A549 (cell line): ENCODE results near the gene CBX4. TPM values are rescaled to one million over a fixed set of nuclear protein-coding genes. Genes with fewer than 3 reads are reported as not detected.

ENCODE experiments used
- ATAC-seq, 2 experiments: fragments of 200-7000 bp in 1 of 2; fragments of >200 bp in 1 of 2; cut with Nextera tagmentation in 1 of 2; cut with Tn5 transposase in 1 of 2; 3 replicates each; pipeline versions ENCODE4 v1.8.0 to v1.9.1; 2018 to 2020; ENCODE audit warnings: mild to moderate bottlenecking in 1 of 2, moderate library complexity in 1 of 2
- CTCF ChIA-PET: fragments of 300-600 bp; sonication (Branson Sonifier 250); formaldehyde crosslinking; extraction: SDS; loops from one replicate; lab custom pipeline; 2021; ENCODE audit warnings: antibody characterized with exemption, inconsistent platforms; lab: Yijun Ruan, JAX
- POLR2A ChIA-PET: fragments of 350-600 bp; formaldehyde crosslinking; extraction: SDS; loops from one replicate; lab custom pipeline; 2021; ENCODE audit warnings: antibody characterized with exemption, inconsistent platforms; lab: Yijun Ruan, JAX
- DNase-seq, 2 experiments: peaks; one replicate each; pipeline versions ENCODE4 v3.0.0 to v3.0.0-alpha.2; 2011 to 2016; ENCODE audit warnings: low read depth in 1 of 2, low spot score in 1 of 2
- FAIRE-seq: peaks from 2 replicates; lab custom pipeline; 2011; peaks lifted over from hg19 to GRCh38; lab: Jason Lieb, UNC
- H3K27ac ChIP-seq, 2 experiments: fragments of >200 bp; sonication (Bioruptor Twin); formaldehyde crosslinking; 3 replicates each; pipeline ENCODE4 v1.5.1; 2016 to 2017
- H3K4me1 ChIP-seq: fragments of >200 bp; sonication (Bioruptor Twin); formaldehyde crosslinking; 3 replicates; pipeline ENCODE4 v1.6.1; 2016
- H3K4me2 ChIP-seq: fragments of >200 bp; sonication (Bioruptor Twin); formaldehyde crosslinking; 3 replicates; pipeline ENCODE4 v1.6.1; 2016
- H3K4me3 ChIP-seq: fragments of >200 bp; sonication (Bioruptor Twin); formaldehyde crosslinking; 3 replicates; pipeline ENCODE4 v1.5.1; 2016
- H3K9me3 ChIP-seq: fragments of >200 bp; sonication (Bioruptor Twin); formaldehyde crosslinking; 3 replicates; pipeline ENCODE4 v1.6.1; 2016
- CBX2 ChIP-seq: fragments of 200-600 bp; sonication (generic); IDR thresholded peaks from 2 replicates; pipeline ENCODE4 v1.6.1; 2016; ENCODE audit warnings: low read depth, mild to moderate bottlenecking, borderline replicate concordance
- CHD2 ChIP-seq: fragments of 150-350 bp; IDR thresholded peaks from 2 replicates; pipeline ENCODE4 v1.6.1; 2014; ENCODE audit warnings: low read length; ENCODE audit not compliant: partially characterized antibody
- CTCF ChIP-seq: fragments of >200 bp; sonication (Bioruptor Twin); formaldehyde crosslinking; IDR thresholded peaks from 3 replicates; pipeline ENCODE4 v1.5.1; 2016
- E2F6 ChIP-seq: IDR thresholded peaks from 2 replicates; pipeline ENCODE4 v1.6.1; 2012; ENCODE audit warnings: low read depth, borderline replicate concordance
- ELK1 ChIP-seq: fragments of 150-350 bp; IDR thresholded peaks from 2 replicates; pipeline ENCODE4 v1.6.1; 2014; ENCODE audit warnings: low read depth, mild to moderate bottlenecking, low read length
- EP300 ChIP-seq, 2 experiments: fragments of >200 bp; sonication (Bioruptor Twin); formaldehyde crosslinking; IDR thresholded peaks; 2 replicates in 1 of 2; 3 replicates in 1 of 2; pipeline ENCODE4 v1.6.1; 2016 to 2017
- FOSL2 ChIP-seq, 2 experiments: fragments of 450-650 bp in 1 of 2; fragments of >200 bp in 1 of 2; sonication (Bioruptor Twin) in 1 of 2; formaldehyde crosslinking; IDR thresholded peaks; 2 replicates each; pipeline versions ENCODE4 v1.5.0 to v1.6.1; 2016 to 2020; ENCODE audit warnings: mild to moderate bottlenecking in 1 of 2, moderate library complexity in 1 of 2
- GATA3 ChIP-seq: IDR thresholded peaks from 2 replicates; pipeline ENCODE4 v1.6.1; 2012; ENCODE audit warnings: borderline replicate concordance
- HOXB5 ChIP-seq: fragments of 250-450 bp; sonication (Bioruptor Pico); IDR thresholded peaks from 2 replicates; pipeline ENCODE4 v1.5.0; 2020; ENCODE audit warnings: mild to moderate bottlenecking, moderate library complexity
- JUN ChIP-seq, 2 experiments: fragments of >200 bp; sonication (Bioruptor Twin); formaldehyde crosslinking; IDR thresholded peaks; 2 replicates in 1 of 2; 3 replicates in 1 of 2; pipeline ENCODE4 v1.6.1; 2016 to 2017
- MYC ChIP-seq: IDR thresholded peaks from 2 replicates; pipeline ENCODE4 v1.6.1; 2012; ENCODE audit warnings: mild to moderate bottlenecking, inconsistent platforms, low read length, improper control_type of control experiment, borderline replicate concordance
- NFE2L2 ChIP-seq: fragments of 150-350 bp; conservative IDR thresholded peaks from 2 replicates; pipeline ENCODE4 v1.6.1; 2014; ENCODE audit warnings: low read length
- NPAS2 ChIP-seq: fragments of 250-450 bp; sonication (Bioruptor Pico); IDR thresholded peaks from 2 replicates; pipeline ENCODE4 v1.8.0; 2022; ENCODE audit warnings: mild to moderate bottlenecking, moderate library complexity, borderline replicate concordance
- NR3C1 ChIP-seq: fragments of >200 bp; sonication (Bioruptor Twin); formaldehyde crosslinking; IDR thresholded peaks from 3 replicates; pipeline ENCODE4 v1.6.1; 2017
- POLR2A ChIP-seq: IDR thresholded peaks from 2 replicates; pipeline ENCODE4 v1.6.1; 2012; ENCODE audit warnings: mild to moderate bottlenecking, low read length
- RARB ChIP-seq: fragments of 250-450 bp; sonication (Bioruptor Pico); IDR thresholded peaks from 2 replicates; pipeline ENCODE4 v1.8.0; 2021; ENCODE audit warnings: mild to moderate bottlenecking, moderate library complexity
- RFX5 ChIP-seq: fragments of 450-650 bp; IDR thresholded peaks from 2 replicates; pipeline ENCODE4 v1.7.1; 2014; ENCODE audit warnings: antibody characterized with exemption, mild to moderate bottlenecking, moderate library complexity
- RNF2 ChIP-seq: fragments of 200-600 bp; sonication (generic); IDR thresholded peaks from 2 replicates; pipeline ENCODE4 v1.6.1; 2016; ENCODE audit warnings: low read depth, mild to moderate bottlenecking, antibody characterized with exemption, moderate library complexity, borderline replicate concordance
- SMC3 ChIP-seq: fragments of >200 bp; sonication (Bioruptor Twin); formaldehyde crosslinking; IDR thresholded peaks from 3 replicates; pipeline ENCODE4 v1.6.1; 2018; ENCODE audit warnings: inconsistent platforms
- TP53 ChIP-seq: fragments of 250-450 bp; sonication (Bioruptor Pico); IDR thresholded peaks from 2 replicates; pipeline ENCODE4 v1.5.0; 2021; ENCODE audit warnings: mild to moderate bottlenecking, moderate library complexity
- USF2 ChIP-seq: fragments of 450-650 bp; IDR thresholded peaks from 2 replicates; pipeline ENCODE4 v1.6.1; 2014; ENCODE audit warnings: antibody characterized with exemption
- ZC3H11A ChIP-seq: fragments of 450-650 bp; IDR thresholded peaks from 2 replicates; pipeline ENCODE4 v1.6.1; 2014; ENCODE audit warnings: antibody characterized with exemption, mild to moderate bottlenecking
- ZSCAN20 ChIP-seq: fragments of 250-450 bp; sonication (Bioruptor Pico); IDR thresholded peaks from 2 replicates; pipeline ENCODE4 v1.8.0; 2022; ENCODE audit warnings: mild to moderate bottlenecking, moderate library complexity
- WGBS: methylation state at CpG from one replicate; pipeline ENCODE4 v1.1.6; 2017; ENCODE audit errors: missing lambda C conversion rate; 5-methylcytosine and 5-hydroxymethylcytosine counted together
- polyA plus RNA-seq, 4 experiments: library from polyadenylated mRNA; depleted of rRNA in 3 of 4; stranded (reverse); fragments of >200 nt; fragmentation: RNase III in 1 of 4; extraction: RNeasy Plus Mini Kit Qiagen cat#74134 plus additional on column Dnase treatment in 1 of 4; gene quantifications; 2 replicates in 3 of 4; 3 replicates in 1 of 4; pipeline ENCODE4 v1.2.3, GENCODE V29; 2011 to 2017

Gene CBX4
- polyA plus RNA-seq, 2 of the 4 experiments (the other 2 are of a cell fraction), result 31.0 to 34.1 TPM

GRCh38 chr17:79792341-79792871 is 46.8 kb downstream of the CBX4 start:
- DNase-seq (peak in 1 of 2 experiments; percentile 55), ATAC-seq (no peak), FAIRE-seq (no peak)
- TF ChIP-seq E2F6 (peak; percentile 36; the same call in 1 of the 2 replicates), RNF2 (no peak), ELK1 (no peak), MYC (0 out of 2 replicates have a peak, but pooled peaks have one; percentile 10), SMC3 (no peak)
- 37% methylated on average over 22 of the region's 22 CpGs for WGBS
- Histone ChIP-seq H3K4me2 (peak overlapping the region; percentile 88), H3K4me1 (peaks cover 36% of the 10 kb centered on the region), H3K9me3 (no peaks in the 10 kb centered on the region), H3K27ac (peak overlapping the region; percentile 82 to 97), H3K4me3 (peak overlapping the region; percentile 56)
- ChIA-PET POLR2A (interaction anchor here (0.5 kb wide), 1 partner anchor 178 kb away, joined by 3 read pairs; no protein-coding TSS in a partner anchor), CTCF (interaction anchor here (1.0 to 39.8 kb wide), 7 partner anchors 28 to 309 kb away, joined by 4 to 1281 read pairs (median 9); partner anchors contain the start of genes CBX4 and GAA)

DNA sequence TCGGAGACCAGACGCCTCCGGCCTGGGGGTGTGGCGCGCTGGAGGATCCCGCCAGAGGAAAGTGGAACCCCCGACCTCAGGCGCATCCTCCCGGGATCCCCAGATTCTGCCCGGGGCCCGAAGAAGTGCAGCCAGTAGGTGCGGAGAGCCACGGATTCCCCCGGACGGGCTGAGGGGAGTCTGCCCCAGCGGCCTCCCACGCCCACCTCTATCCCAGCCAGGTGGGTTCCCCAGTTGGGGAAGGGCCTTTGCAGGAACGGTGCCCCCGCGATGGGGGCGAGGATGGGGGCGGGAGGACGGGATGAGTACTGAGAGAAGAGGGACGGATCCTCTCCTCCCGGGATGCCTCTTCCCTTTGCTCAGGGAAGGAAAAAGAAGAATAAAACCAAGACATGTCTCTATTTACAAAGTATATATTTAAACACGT is 47.5 kb downstream of the CBX4 start:
- H3K4me1 ChIP-seq, result peaks cover 36% of the 10 kb centered on the region
- POLR2A ChIA-PET, result no interaction called here
- WGBS, result 84% methylated on average over 26 of the region's 26 CpGs

GRCh38 chr17:79790805-79791734 is 48.2 kb downstream of the CBX4 start:
- Histone ChIP-seq H3K27ac (no peak overlapping the region), H3K4me2 (no peak overlapping the region), H3K4me1 (peaks cover 35% of the 10 kb centered on the region), H3K4me3 (no peak overlapping the region), H3K9me3 (no peaks in the 10 kb centered on the region)
- no peak for ATAC-seq
- ChIA-PET POLR2A (interaction anchor here (1.5 kb wide), 1 partner anchor 46 kb away, joined by 3 read pairs; no protein-coding TSS in a partner anchor), CTCF (interaction anchor here (0.7 to 39.8 kb wide), 25 partner anchors 8 to 242 kb away, joined by 3 to 1281 read pairs (median 11); partner anchors contain the start of gene CBX4)
- DNase-seq, result no peak
- WGBS, result 94% methylated on average over 66 of the region's 68 CpGs
- no peak for FAIRE-seq
- TF ChIP-seq ZC3H11A, result no peak
- TF ChIP-seq NR3C1, result no peak
- TF ChIP-seq MYC, result no peak
- TF ChIP-seq RARB (CRISPR knock-in tag), result no peak
- no peak for TF ChIP-seq ZSCAN20 (CRISPR knock-in tag)
- no peak for TF ChIP-seq NFE2L2
- no peak for TF ChIP-seq HOXB5 (CRISPR knock-in tag)
- no peak for TF ChIP-seq CHD2
- no peak for TF ChIP-seq CBX2
- TF ChIP-seq EP300 (IDR thresholded peaks at IDR 0.05), result no peak
- TF ChIP-seq JUN (IDR thresholded peaks at IDR 0.05), result no peak
- TF ChIP-seq USF2, result no peak
- TF ChIP-seq RFX5, result no peak
- TF ChIP-seq FOSL2 (IDR thresholded peaks at IDR 0.05), result no peak
- no peak for TF ChIP-seq FOSL2 (CRISPR knock-in tag; IDR thresholded peaks at IDR 0.05)
- TF ChIP-seq TP53 (CRISPR knock-in tag), result no peak
- no peak for TF ChIP-seq GATA3

More for the DNA sequence above, 47.5 kb downstream of the CBX4 start:
- Histone ChIP-seq H3K9me3 (no peaks in the 10 kb centered on the region), H3K4me3 (no peak overlapping the region), H3K4me2 (peak overlapping the region; percentile 88; the same call in 1 of the 3 replicates), H3K27ac (no peak overlapping the region; a peak in 1 of 6 replicates)
- DNase-seq (no peak), FAIRE-seq (no peak), ATAC-seq (no peak)
- CTCF ChIA-PET, result interaction anchor here (1.2 to 39.8 kb wide), 6 partner anchors 29 to 201 kb away, joined by 6 to 1281 read pairs (median 32); partner anchors contain the start of gene CBX4
- no peak for TF ChIP-seq NPAS2 (CRISPR knock-in tag)
- TF ChIP-seq POLR2A, result no peak
- TF ChIP-seq CTCF, result no peak
- no peak for TF ChIP-seq FOSL2 (IDR thresholded peaks at IDR 0.05)
- no peak for TF ChIP-seq FOSL2 (CRISPR knock-in tag; IDR thresholded peaks at IDR 0.05)
- TF ChIP-seq, all 56 proteins: peak for 0
